ENCODE results near the gene PRR19.

Gene PRR19, protein sequence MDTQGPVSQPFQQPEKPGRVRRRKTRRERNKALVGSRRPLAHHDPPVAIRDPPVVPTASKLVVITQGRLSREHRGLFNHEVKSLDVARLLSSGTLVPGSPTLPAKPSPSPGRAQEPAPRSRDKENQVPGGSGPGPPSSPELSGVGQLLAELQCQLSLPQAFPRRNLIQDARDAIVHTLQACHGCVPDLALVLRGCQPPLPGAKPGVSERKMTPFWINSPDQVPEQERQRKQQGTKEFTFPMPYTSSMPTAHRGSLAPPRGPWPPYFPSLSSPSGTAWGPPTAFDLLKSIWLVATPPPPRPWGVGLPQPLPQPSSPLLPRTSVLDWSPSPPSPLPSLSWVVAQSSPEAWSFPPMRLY

DNA sequence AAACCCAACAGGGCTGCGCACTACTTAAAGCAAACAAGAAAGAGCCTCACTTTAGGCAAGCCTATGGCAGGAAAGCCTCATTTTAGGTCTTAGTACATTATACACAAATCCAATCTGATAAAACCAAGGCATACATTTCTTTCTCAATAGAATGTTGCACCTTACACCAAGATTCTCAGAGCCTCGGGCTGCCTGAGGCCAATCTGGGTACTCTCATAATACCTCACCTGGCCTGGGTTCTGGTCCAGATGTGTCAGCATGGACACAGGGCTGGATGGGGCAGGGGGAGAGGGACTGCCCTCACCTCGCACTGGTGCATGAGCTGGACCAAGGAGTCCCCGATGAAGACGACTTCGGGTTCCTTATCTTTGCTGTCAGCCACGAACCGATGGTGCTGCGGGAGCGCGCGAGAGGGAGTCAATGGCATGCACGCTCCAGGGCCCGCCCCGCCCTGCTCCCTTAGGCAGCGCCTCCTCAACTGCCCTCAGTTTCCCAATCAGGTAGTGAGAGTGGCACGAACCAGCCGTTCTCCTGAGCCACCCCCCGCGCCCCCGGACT is at the start of gene PRR19:
Gene PRR19, plus strand, starts transcription at position 487 of the 558 bp plus-strand sequence. CDS start 7,453 bp downstream, outside the sequence.
- Histone ChIP-seq H3K4me1 (ENCODE audit: insufficient read depth, insufficient read length) (peaks cover 8% of the 10 kb centered on the region), H3K36me3 (ENCODE audit: insufficient read depth, insufficient read length, low read length) (peaks cover 18% of the 10 kb centered on the region), H3K4me3 (ENCODE audit: insufficient read length, low read depth) (peak within 1 kb of the TSS; percentile 89), H3K9ac (ENCODE audit: insufficient read length, low read depth) (peak within 1 kb of the TSS; percentile 94), H3K27me3 (ENCODE audit: insufficient read depth, insufficient read length) (no peaks in the 10 kb centered on the region), H3K9me3 (ENCODE audit: insufficient read depth, low read length) (no peaks in the 10 kb centered on the region)
- TF ChIP-seq ZNF274 (IDR thresholded peaks at IDR 0.05; ENCODE audit: low read depth, low read length) = no peak
- no peak for TF ChIP-seq YY1 (IDR thresholded peaks at IDR 0.05; ENCODE audit: insufficient read depth, insufficient read length)
- no peak for TF ChIP-seq SUZ12 (IDR thresholded peaks at IDR 0.05; ENCODE audit: extremely low read depth, insufficient read depth, insufficient read length)
- no peak for DNase-seq (ENCODE audit: low read depth, low spot score)

DNA sequence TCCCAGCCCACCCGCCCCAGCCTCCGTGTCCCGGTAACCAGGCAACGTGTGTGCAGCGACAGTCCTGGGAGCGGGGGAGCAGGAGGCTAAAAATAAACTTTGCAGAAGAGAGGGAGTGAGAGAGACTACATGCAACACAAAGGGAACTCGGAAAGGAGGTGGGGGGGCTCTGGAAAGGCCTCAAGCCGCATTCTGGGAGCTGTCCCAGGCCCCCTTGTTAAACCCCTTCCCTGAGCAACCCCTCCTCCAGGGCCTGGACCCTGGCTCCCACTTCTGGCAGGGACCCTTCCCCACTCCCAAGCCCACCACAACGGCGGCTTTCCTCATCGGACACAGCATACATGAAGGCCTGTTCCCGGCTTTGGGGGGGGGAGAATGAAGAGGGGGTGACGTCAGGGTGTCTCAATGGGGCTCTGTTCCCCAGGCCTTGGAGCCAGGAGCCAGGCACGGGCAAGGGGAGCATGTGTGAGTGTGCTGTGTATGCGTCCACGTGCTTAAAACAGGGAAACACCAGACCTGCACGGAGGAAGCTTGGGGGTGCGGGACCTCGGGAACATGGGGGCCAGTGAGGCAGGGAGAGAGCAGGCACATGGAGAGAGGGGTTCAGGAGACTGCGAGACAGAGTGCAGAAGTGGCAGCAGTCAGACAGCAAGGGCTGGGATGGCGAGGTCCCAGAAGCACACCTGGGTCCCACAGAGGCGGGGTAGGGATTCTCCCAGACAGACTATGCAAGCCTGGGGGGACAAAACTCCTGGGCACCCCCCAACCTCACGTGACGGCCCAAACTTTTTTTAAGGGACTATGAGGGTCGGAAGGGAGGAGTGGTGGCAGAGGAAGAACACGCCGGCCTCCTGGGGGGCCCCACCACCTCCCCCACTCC is 49.3 kb upstream of the PRR19 start:
- H3K9me3 ChIP-seq (ENCODE audit: insufficient read depth, low read length) = no peaks in the 10 kb centered on the region
- H3K4me1 ChIP-seq (ENCODE audit: insufficient read depth, insufficient read length) = peaks cover 27% of the 10 kb centered on the region
- H3K36me3 ChIP-seq (ENCODE audit: insufficient read depth, insufficient read length, low read length) = peaks cover 33% of the 10 kb centered on the region
- H3K9ac ChIP-seq (ENCODE audit: insufficient read length, low read depth) = peak overlapping the region; percentile 92
- peaks cover 11% of the 10 kb centered on the region for H3K27me3 ChIP-seq (ENCODE audit: insufficient read depth, insufficient read length)
- no peak for TF ChIP-seq ZNF274 (IDR thresholded peaks at IDR 0.05; ENCODE audit: low read depth, low read length)
- DNase-seq (ENCODE audit: low read depth, low spot score) = no peak
- H3K4me3 ChIP-seq (ENCODE audit: insufficient read length, low read depth) = peak overlapping the region; percentile 75

DNA sequence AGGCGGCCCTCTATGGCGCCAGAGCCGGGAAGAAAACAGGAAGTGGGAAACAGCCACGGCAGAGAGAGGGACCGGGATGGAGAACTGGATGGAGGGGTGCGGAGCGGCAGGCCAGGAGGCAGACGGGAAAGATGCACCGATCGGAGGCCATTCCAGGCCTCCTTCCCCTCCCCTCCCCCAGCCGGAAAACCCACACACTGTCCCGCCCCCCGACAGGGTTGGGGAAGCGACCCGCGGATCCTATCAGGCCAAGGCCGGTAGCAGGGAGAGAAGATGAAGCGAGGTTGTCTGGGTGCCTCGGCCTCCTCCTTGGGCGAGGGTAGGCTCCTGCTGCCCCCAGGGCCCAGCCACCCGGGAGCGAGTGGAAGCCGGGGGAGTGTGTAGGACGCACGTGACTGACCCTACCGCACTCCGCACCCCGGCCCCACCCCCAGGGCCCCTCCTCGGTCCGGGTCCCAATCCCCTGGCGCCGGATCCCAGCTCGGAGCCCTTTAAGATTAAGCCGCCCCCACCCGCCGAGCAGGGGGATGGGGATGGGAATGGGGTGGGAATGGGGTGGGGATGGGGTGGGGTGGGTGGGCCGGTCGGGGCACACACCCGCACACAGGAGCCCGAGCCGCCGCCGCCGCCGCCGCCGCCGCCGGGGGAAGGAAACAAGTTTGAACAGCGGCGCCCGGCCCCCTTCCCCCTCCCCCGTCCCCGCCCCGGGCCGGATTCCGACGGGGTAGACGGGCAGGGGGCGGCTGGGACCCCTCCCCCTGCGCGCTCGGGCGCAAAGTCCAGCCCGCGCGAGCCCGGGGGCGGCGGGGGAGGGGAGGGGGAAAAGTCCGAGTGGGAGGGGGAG is 48.5 kb upstream of the PRR19 start:
- no peak for DNase-seq (ENCODE audit: low read depth, low spot score)
- no peaks in the 10 kb centered on the region for H3K9me3 ChIP-seq (ENCODE audit: insufficient read depth, low read length)
- H3K4me1 ChIP-seq (ENCODE audit: insufficient read depth, insufficient read length) = peaks cover 27% of the 10 kb centered on the region
- no peak for TF ChIP-seq SUZ12 (IDR thresholded peaks at IDR 0.05; ENCODE audit: extremely low read depth, insufficient read depth, insufficient read length)
- TF ChIP-seq ZNF274 (IDR thresholded peaks at IDR 0.05; ENCODE audit: low read depth, low read length) = no peak
- no peak for TF ChIP-seq YY1 (IDR thresholded peaks at IDR 0.05; ENCODE audit: insufficient read depth, insufficient read length)
- H3K36me3 ChIP-seq (ENCODE audit: insufficient read depth, insufficient read length, low read length) = peaks cover 31% of the 10 kb centered on the region
- H3K9ac ChIP-seq (ENCODE audit: insufficient read length, low read depth) = peak overlapping the region; percentile 92
- H3K27me3 ChIP-seq (ENCODE audit: insufficient read depth, insufficient read length) = peaks cover 11% of the 10 kb centered on the region
- H3K4me3 ChIP-seq (ENCODE audit: insufficient read length, low read depth) = peak overlapping the region; percentile 75

DNA sequence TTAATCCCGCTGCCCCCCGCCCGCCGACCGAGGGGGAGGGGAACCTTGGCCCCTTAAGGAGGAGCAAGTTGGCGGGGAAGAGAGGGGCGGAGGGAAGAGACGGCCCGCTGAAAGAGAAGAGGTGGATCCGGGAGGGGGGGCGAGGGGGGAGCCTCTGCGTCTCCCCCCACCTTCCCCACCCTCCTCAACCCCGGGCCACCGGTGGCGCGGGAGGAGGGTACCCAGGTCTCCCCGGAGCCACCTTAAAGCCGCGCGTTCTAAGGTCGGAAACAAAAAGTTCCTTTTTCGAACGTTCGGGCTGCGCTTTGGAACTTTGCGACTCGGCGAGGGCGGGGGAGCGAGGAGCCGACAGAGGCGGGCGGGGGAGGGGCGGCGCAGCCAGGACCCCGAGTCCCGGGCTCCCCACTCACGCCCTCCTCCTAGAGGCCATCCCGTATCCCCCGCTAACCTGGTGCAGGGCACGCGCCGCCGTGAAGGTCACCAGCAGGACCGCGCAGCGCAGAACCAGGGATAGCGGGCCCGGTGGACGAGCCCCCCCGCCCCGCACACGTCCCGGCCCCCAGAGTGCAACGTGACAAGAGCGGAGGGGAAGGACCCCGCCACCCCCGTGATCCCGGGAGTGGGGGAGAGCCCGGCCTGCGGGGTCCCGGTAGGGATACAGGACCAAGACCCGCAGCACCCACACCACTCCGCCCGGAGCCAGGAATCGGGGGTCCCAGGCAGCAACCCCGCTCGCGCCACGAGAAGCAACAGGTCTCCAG is 47.7 kb upstream of the PRR19 start:
- TF ChIP-seq ZNF274 (IDR thresholded peaks at IDR 0.05; ENCODE audit: low read depth, low read length) (no peak), YY1 (IDR thresholded peaks at IDR 0.05; ENCODE audit: insufficient read depth, insufficient read length) (no peak), SUZ12 (IDR thresholded peaks at IDR 0.05; ENCODE audit: extremely low read depth, insufficient read depth, insufficient read length) (no peak)
- peak overlapping the region; percentile 91 for H3K4me3 ChIP-seq (ENCODE audit: insufficient read length, low read depth)
- peaks cover 23% of the 10 kb centered on the region for H3K36me3 ChIP-seq (ENCODE audit: insufficient read depth, insufficient read length, low read length)
- H3K9ac ChIP-seq (ENCODE audit: insufficient read length, low read depth) = peak overlapping the region; percentile 96
- H3K9me3 ChIP-seq (ENCODE audit: insufficient read depth, low read length) = no peaks in the 10 kb centered on the region
- H3K4me1 ChIP-seq (ENCODE audit: insufficient read depth, insufficient read length) = peaks cover 21% of the 10 kb centered on the region
- DNase-seq (ENCODE audit: low read depth, low spot score) = no peak
- peaks cover 11% of the 10 kb centered on the region for H3K27me3 ChIP-seq (ENCODE audit: insufficient read depth, insufficient read length)

DNA sequence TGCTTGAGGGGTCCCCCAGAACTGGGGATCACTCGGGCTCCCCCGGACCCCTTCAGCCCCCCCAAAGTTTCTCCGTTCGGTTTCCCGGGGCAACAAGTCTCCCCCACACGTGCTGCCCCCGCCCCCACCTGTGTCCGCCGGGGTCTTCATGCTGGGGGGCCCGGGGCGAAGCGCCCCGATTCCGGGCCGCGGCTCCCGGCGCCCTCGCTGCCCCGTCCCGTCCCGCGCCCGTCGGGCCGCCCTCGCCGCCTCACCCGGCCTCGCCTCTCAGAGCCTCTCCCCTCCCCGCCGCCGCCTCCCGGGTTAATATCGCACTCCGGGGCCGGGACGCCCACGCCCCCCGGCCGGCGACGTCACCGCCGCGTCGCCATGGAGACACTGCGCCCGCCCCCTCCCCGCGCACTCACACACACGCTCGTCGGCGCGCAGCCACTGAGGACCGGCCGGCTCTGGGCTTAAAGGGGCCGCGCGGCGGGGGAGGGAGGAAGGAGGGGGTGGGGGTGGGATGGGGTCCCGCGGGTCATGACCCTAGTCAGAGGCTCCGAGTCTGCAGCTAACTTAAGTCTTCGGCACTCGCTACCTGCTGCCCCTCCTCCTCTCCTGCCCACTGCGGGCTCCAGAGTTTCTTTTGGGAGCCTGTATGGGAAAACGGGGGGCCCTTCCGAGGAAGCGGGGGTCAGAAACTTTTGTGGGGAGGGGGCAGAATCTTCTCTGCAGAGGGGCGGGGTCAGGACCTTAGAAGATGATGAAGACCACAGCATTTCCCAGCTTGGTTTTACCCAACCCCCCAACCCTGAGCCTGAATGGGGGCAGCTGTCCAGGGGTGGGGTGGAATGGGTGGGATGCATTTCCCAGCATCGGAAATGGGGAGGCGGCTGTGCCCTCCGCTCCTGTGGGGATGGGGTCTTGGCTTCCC is 46.8 kb upstream of the PRR19 start, which contains the start of gene ERF:
Gene ERF, minus strand, starts transcription at position 279 of the 916 bp plus-strand sequence. Its CDS starts 129 bp downstream, at position 150.
- no peak for TF ChIP-seq YY1 (IDR thresholded peaks at IDR 0.05; ENCODE audit: insufficient read depth, insufficient read length)
- no peak for TF ChIP-seq ZNF274 (IDR thresholded peaks at IDR 0.05; ENCODE audit: low read depth, low read length)
- no peak for TF ChIP-seq SUZ12 (IDR thresholded peaks at IDR 0.05; ENCODE audit: extremely low read depth, insufficient read depth, insufficient read length)
- Histone ChIP-seq H3K9ac (ENCODE audit: insufficient read length, low read depth) (peak within 1 kb of the TSS; percentile 96), H3K36me3 (ENCODE audit: insufficient read depth, insufficient read length, low read length) (peaks cover 14% of the 10 kb centered on the region), H3K4me1 (ENCODE audit: insufficient read depth, insufficient read length) (peaks cover 19% of the 10 kb centered on the region), H3K27me3 (ENCODE audit: insufficient read depth, insufficient read length) (peaks cover 11% of the 10 kb centered on the region), H3K9me3 (ENCODE audit: insufficient read depth, low read length) (no peaks in the 10 kb centered on the region), H3K4me3 (ENCODE audit: insufficient read length, low read depth) (peak within 1 kb of the TSS; percentile 91)
- no peak for DNase-seq (ENCODE audit: low read depth, low spot score)
